ENCODE results near the gene SCN2A.

The SCN2A gene

DNA sequence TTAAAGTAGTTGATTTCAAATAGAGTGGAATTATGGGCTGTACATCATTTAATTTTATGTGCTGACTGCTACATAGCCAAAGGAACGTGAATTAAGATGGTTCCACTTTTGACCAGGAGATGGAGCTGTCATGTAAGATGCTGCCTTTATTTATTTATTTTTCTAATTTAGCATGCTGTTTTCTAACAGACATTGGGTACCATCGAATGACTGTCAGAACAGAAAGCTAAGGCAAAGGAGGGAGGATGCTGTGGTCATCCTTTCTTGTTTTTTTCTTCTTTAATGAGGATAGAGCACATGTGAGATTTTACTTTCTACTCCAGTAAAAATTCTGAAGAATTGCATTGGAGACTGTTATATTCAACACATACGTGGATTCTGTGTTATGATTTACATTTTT, at the start of gene SCN2A:
SCN2A (plus strand) TSS at position 185 of the 400 bp plus-strand sequence. CDS start 56,410 bp downstream, outside the sequence.
- CTCF ChIA-PET: interaction anchor here (0.7 to 1.6 kb wide), 6 partner anchors 35 to 635 kb away, joined by 3 to 5 read pairs (median 4); no protein-coding TSS in a partner anchor
- no peak within 1 kb of the TSS for H3K27ac Mint-ChIP-seq

DNA sequence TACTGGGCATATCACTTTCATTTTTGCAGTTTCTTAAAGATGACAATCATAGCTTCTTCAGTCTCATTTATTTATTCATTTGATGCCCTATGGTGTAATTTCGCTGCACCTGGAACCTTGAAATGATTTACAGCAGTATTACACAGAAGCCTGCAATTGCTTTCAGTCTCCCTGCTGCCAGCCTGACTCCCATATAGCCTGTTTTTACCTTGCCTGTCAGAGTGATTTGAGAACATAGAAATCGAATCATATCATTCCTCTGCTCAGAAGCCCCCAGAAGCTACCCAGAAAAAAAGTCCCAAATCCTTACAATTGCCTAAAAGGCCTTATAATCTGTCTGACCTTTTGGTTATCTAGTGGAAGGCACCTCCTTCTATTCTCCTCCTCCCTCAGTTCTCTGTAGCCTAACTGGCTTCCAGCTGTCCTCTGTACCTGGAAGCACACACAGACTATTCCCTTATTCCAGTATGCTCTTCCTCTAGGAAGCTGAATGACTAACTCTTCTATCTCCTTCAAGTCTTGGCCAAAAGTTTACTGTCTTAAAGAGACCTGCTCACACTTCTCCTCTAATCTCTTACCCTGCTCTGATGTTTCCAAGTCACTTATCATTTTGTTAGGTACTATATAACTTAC, 48.0 kb upstream of the SCN2A start:
- CTCF ChIA-PET: no interaction called here
- no peak overlapping the region for H3K27ac Mint-ChIP-seq
- H3K4me3 Mint-ChIP-seq: no peak overlapping the region
- no peak for DNase-seq
- no peaks in the 10 kb centered on the region for H3K36me3 Mint-ChIP-seq
- no peaks in the 10 kb centered on the region for H3K9me3 Mint-ChIP-seq
- no peaks in the 10 kb centered on the region for H3K27me3 Mint-ChIP-seq
- H3K4me1 Mint-ChIP-seq: no peaks in the 10 kb centered on the region

More for the DNA sequence above, at the start of gene SCN2A:
- Mint-ChIP-seq H3K4me1 (no peaks in the 10 kb centered on the region), H3K36me3 (no peaks in the 10 kb centered on the region), H3K27me3 (no peaks in the 10 kb centered on the region), H3K4me3 (no peak within 1 kb of the TSS), H3K9me3 (no peaks in the 10 kb centered on the region)
- DNase-seq: no peak

DNA sequence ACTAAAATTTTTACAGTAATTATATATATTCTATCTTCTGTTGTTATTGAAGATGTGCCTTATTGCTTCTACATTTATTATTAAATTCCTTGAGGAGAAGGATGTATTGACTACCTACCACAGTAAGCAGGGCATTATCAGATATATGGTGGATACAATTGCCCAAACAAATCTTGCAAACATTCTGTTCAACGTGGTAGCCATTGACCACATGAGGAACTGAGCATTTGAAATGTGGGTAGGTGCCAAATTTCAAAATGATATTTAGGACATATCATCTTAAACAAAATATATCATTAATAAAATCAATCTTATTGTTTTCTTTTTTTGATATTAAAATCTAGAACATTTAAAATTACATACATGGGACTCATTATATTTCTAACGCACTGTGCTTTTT, 46.5 kb upstream of the SCN2A start:
- Mint-ChIP-seq H3K27ac (no peak overlapping the region), H3K9me3 (no peaks in the 10 kb centered on the region), H3K4me1 (no peaks in the 10 kb centered on the region), H3K4me3 (no peak overlapping the region), H3K27me3 (no peaks in the 10 kb centered on the region), H3K36me3 (no peaks in the 10 kb centered on the region)
- no peak for DNase-seq
- CTCF ChIA-PET: no interaction called here

DNA sequence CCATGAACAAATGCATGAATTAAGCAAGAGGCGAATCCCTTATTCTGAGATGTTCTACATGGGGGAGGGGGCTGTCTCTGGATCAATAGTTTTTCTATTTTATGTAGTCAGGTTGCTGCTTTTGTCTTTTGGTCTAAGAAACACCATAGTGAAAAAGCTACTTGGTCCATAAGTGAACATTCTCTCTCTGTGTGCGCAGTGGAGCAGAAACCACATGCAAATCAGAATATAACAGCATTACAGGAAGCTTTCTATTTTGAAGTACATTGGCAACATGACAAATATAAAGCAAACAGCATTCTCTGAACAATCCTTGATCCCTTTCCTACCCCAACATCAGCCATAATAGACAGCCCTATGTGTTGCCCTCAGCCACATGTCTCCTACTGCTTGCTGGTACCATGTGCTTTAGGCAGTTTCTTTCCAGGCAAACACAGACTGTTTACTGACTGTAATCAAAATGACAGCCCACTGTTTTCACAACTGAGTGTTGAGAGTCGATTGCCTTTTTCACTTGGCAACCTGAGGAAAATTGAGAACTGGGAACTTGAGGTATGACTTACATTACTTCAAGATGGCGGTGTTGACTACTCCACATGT, 45.9 kb upstream of the SCN2A start:
- Mint-ChIP-seq H3K27ac (no peak overlapping the region), H3K9me3 (no peaks in the 10 kb centered on the region), H3K4me3 (no peak overlapping the region), H3K4me1 (no peaks in the 10 kb centered on the region), H3K27me3 (no peaks in the 10 kb centered on the region), H3K36me3 (no peaks in the 10 kb centered on the region)
- DNase-seq: no peak
- CTCF ChIA-PET: no interaction called here

DNA sequence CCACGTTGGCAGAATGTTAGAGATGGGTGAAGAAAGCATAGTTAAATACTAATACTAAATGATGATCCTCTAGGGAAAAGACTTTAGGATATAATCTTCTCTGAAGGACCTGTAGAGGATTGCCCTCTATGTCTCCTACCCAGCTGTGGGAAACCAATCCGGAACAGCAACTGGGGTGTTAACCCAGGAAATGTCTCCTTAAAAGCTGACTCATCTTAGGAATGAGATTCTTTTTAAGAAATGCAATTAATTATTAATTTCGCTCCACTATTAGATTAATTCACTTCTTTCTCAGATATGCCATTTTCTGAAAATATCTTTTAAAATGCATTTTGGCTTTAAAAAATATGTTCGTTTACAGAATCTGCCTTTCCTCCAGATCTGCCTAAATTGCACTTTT, 42.8 kb upstream of the SCN2A start:
- Mint-ChIP-seq H3K27ac (no peak overlapping the region), H3K27me3 (no peaks in the 10 kb centered on the region), H3K9me3 (no peaks in the 10 kb centered on the region), H3K36me3 (no peaks in the 10 kb centered on the region), H3K4me3 (no peak overlapping the region), H3K4me1 (no peaks in the 10 kb centered on the region)
- CTCF ChIA-PET: interaction anchor here (1.4 kb wide), 1 partner anchor 8 kb away, joined by 4 read pairs; the partner anchor contains the start of gene SCN3A
- no peak for DNase-seq

DNA sequence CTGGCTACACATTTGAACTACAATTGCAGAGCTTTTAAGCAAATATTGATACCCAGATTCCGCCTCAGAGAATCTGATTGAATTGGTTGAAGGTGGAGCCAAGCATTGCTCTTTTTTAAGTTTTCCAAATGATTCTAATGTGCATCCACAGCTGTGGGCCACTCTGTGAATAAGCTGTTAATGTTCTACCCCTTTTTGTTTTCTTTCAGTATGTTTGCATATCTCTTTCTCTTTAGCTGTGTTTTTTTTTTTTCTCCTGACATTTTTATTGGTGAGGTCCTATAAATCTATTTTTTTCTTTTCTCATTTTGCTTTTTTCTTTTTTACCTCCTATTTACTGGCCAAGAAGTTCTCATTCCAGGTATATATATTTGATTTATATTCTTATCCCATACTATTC, 41.9 kb upstream of the SCN2A start:
- Mint-ChIP-seq H3K9me3 (no peaks in the 10 kb centered on the region), H3K27me3 (no peaks in the 10 kb centered on the region), H3K4me1 (no peaks in the 10 kb centered on the region), H3K36me3 (no peaks in the 10 kb centered on the region), H3K27ac (no peak overlapping the region), H3K4me3 (no peak overlapping the region)
- DNase-seq: no peak
- CTCF ChIA-PET: no interaction called here

DNA sequence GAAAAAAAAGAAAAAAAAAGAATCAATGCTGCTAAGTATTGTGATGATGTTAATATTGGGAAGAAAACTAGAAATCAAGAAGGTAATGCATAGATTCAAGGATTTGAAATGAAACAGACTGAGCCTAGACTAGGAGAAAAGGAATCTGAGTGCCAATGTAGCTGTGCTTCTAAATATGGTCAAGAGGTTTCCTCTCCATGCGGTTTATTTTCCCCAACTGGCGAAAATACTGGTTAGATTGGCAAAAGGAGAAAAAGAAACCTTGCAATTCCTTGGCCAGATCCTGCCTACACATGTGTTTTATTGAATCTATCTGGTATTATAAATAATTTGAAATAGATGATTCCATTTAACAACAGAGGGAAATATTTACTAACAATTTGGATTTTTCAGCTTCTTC, 41.0 kb upstream of the SCN2A start:
- Mint-ChIP-seq H3K9me3 (no peaks in the 10 kb centered on the region), H3K27ac (no peak overlapping the region), H3K4me3 (no peak overlapping the region), H3K27me3 (no peaks in the 10 kb centered on the region), H3K4me1 (no peaks in the 10 kb centered on the region), H3K36me3 (no peaks in the 10 kb centered on the region)
- DNase-seq: no peak
- CTCF ChIA-PET: no interaction called here

DNA sequence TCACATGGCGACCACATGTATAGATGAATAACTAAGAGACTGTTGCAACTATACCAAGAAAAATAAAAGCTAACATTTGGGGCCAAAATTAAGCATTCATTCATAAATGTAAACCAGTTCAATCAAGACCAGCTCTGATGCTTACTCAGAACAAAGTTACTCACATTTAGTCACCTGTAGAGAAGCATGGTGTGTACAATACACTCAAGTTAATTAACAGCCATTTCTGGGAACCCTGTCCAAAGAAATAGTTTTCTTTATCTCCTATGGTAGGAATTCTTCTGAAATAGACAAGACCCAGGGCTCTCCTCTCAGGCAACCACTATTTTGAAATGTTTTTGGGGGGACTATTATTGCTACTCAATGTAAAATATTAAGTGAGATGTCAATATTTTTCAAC, 37.0 kb upstream of the SCN2A start:
- Mint-ChIP-seq H3K27me3 (peaks cover 4% of the 10 kb centered on the region), H3K4me1 (no peaks in the 10 kb centered on the region), H3K9me3 (no peaks in the 10 kb centered on the region), H3K27ac (no peak overlapping the region), H3K4me3 (no peak overlapping the region), H3K36me3 (no peaks in the 10 kb centered on the region)
- CTCF ChIA-PET: interaction anchor here (1.0 to 2.7 kb wide), 2 partner anchors 186 to 484 kb away, joined by 3 to 10 read pairs; no protein-coding TSS in a partner anchor
- no peak for DNase-seq

DNA sequence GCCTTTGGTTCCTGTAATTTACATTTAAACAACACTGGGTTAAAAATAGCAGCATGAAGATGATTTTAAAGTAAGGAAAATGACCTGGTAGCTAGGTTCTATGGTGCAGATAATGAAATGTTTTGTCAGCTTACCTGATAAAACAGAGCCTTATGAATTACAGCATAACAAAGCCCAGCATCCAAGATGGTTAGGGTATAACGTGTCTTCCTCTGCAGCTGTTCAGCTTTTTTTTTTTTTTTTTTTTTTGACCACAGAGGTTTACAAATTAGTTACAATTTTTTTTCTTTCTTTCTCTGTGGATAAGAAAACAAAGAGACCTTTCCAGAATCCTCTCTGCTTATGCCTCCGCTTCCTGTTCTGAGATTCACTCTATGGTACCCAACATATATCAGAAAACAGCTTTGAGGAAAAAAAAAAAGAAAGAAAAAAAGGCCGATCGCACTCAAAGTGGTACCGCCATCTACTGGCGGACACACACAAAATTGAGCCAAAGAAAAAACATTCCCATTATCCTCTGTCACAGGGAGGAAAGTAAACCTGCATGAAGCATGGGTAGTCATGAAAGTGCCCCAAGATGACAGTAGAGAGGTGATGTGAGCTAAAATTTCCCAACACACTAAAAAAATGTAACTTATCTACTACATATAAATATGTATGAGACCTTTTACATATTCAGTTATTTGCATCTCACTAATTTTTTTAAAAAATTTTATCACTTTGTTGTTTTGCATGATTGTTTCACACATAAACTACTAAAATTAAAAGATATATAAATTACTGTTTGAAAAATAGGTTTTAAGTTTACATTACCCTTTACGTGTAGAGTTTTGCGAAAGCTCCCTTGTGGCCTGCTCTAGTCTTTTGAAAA, 35.3 kb upstream of the SCN2A start, which contains the start of gene SCN3A:
SCN3A (minus strand) TSS at position 362 of the 871 bp plus-strand sequence. CDS start 27,656 bp downstream, outside the sequence.
- H3K27me3 Mint-ChIP-seq: peaks cover 4% of the 10 kb centered on the region
- DNase-seq: no peak
- no peaks in the 10 kb centered on the region for H3K36me3 Mint-ChIP-seq
- no peaks in the 10 kb centered on the region for H3K4me1 Mint-ChIP-seq
- no peak within 1 kb of the TSS for H3K4me3 Mint-ChIP-seq
- H3K9me3 Mint-ChIP-seq: no peaks in the 10 kb centered on the region
- no peak within 1 kb of the TSS for H3K27ac Mint-ChIP-seq
- CTCF ChIA-PET: interaction anchor here (0.6 to 4.2 kb wide), 16 partner anchors 8 to 824 kb away, joined by 3 to 24 read pairs (median 4); partner anchors contain the start of gene SCN2A

DNA sequence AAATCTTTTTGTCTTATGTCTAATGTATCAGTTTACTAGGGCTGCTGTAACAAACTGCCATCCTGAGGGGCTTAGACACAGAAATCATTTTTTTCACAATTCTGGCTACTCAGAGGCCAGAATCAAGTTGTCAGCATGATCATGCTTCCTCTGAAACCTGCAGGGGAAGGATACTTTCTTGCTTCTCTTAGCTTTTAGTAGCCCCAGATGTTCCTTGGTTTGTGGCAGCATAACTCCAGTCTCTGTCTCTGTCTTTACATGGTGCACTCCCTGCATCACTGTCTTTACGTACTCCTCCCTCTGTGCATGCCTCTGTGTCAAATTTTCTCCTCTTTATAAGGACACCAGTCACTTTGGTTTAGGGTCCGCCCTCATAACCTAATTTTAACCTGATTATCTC, 33.3 kb upstream of the SCN2A start:
- CTCF ChIA-PET: interaction anchor here (2.7 to 4.2 kb wide), 2 partner anchors 188 to 213 kb away, joined by 9 to 24 read pairs; no protein-coding TSS in a partner anchor
- no peaks in the 10 kb centered on the region for H3K36me3 Mint-ChIP-seq
- H3K4me1 Mint-ChIP-seq: no peaks in the 10 kb centered on the region
- DNase-seq: no peak
- H3K4me3 Mint-ChIP-seq: no peak overlapping the region
- H3K27me3 Mint-ChIP-seq: peaks cover 4% of the 10 kb centered on the region
- H3K27ac Mint-ChIP-seq: no peak overlapping the region
- H3K9me3 Mint-ChIP-seq: no peaks in the 10 kb centered on the region

DNA sequence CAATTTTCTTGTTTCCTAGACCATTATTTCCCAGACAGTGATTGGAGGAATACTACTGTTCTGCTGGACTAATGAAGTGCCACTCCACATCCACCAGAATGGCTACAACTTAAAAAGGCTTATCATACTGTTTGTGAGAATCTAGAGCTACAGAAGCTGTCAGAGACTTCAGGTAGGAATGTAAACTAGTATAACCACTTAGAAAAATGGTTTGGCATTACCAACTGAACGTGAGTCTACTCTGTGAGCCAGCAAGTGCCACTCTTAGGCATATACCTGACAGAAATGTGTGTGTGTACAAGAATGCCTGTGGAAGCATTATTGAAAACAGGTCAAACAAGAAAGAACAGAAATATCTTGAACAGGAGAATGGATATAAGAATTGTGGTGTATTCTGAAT, 31.1 kb upstream of the SCN2A start:
- DNase-seq: no peak
- H3K4me1 Mint-ChIP-seq: no peaks in the 10 kb centered on the region
- no peaks in the 10 kb centered on the region for H3K9me3 Mint-ChIP-seq
- no peaks in the 10 kb centered on the region for H3K36me3 Mint-ChIP-seq
- H3K4me3 Mint-ChIP-seq: no peak overlapping the region
- no peak overlapping the region for H3K27ac Mint-ChIP-seq
- CTCF ChIA-PET: no interaction called here
- peaks cover 4% of the 10 kb centered on the region for H3K27me3 Mint-ChIP-seq

DNA sequence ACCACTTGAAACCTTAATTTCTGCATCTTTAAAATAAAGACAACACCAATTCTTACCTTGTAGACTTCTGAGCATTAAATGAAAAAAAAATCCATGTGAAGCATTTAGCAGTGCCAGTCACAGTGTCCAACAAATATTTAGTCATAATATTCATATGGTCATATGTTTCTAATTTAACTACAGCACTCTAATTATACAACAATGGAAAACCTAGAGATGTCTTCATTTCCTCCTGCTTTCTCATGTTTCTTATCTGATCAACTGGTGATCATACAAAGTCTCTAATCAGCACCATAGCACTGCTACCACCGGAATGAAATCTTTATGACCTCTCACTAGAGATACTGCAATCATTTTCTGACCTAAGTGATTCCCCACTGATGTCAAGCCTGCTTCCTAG, 25.1 kb upstream of the SCN2A start:
- Mint-ChIP-seq H3K36me3 (no peaks in the 10 kb centered on the region), H3K27me3 (no peaks in the 10 kb centered on the region), H3K27ac (no peak overlapping the region), H3K4me1 (no peaks in the 10 kb centered on the region), H3K4me3 (no peak overlapping the region), H3K9me3 (no peaks in the 10 kb centered on the region)
- no peak for DNase-seq
- CTCF ChIA-PET: no interaction called here

DNA sequence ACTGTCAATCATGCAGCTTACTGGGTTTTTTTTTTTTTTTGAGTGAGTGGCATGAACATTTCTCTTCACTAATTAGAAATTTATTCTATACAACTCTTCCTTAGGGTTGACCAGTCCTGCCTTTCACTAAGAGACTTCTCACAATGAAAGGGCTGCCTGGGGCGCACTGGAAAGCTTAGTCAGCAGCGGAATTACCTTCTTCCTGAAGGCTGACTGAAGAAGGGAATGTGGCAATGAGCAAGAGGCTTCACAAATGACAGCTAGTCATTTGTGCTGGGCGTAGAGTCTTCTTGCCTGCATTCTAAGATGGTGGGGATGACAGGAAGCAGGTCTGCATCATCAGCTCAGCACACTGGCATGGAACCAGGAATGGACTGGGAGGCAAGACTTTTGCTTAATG, 19.7 kb upstream of the SCN2A start:
- no peaks in the 10 kb centered on the region for H3K9me3 Mint-ChIP-seq
- CTCF ChIA-PET: interaction anchor here (1.5 kb wide), 1 partner anchor 15 kb away, joined by 5 read pairs; the partner anchor contains the start of gene SCN3A
- H3K4me3 Mint-ChIP-seq: no peak overlapping the region
- no peaks in the 10 kb centered on the region for H3K4me1 Mint-ChIP-seq
- no peaks in the 10 kb centered on the region for H3K36me3 Mint-ChIP-seq
- no peak overlapping the region for H3K27ac Mint-ChIP-seq
- no peak for DNase-seq
- H3K27me3 Mint-ChIP-seq: no peaks in the 10 kb centered on the region

DNA sequence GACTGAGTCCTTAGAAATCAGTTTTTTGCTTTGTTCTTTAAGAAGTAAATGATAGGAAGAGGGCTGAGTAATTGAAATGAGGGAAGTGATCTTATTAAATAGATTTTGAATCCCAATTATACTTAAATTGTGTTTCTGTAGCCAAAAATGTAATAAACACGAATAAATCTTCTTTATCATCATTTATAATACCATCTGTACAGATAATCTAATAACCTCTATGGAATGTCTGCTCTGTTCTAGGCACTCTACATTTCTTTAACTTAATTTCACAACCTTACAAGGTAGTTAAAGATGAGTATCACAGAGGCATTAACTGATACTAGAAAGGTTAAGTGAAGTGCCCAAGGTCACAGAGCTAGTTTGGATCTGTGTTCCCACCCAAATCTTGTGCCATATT, 14.3 kb upstream of the SCN2A start:
- CTCF ChIA-PET: no interaction called here
- no peak for DNase-seq
- Mint-ChIP-seq H3K27ac (no peak overlapping the region), H3K36me3 (no peaks in the 10 kb centered on the region), H3K4me1 (no peaks in the 10 kb centered on the region), H3K27me3 (no peaks in the 10 kb centered on the region), H3K4me3 (no peak overlapping the region), H3K9me3 (no peaks in the 10 kb centered on the region)
